ENCODE results near the gene UBR2. TPM values are rescaled to one million over a fixed set of nuclear protein-coding genes. Genes with fewer than 3 reads are reported as not detected.
A peak's percentile ranks its signal among the peaks of the same experiment; 100 is the strongest.

The UBR2 gene
- total RNA-seq, 5 donors from 2014 or later (not counting 1 experiment from before 2014, with no cell fraction given), result 41.1 to 47.6 (median 44.8) TPM

DNA sequence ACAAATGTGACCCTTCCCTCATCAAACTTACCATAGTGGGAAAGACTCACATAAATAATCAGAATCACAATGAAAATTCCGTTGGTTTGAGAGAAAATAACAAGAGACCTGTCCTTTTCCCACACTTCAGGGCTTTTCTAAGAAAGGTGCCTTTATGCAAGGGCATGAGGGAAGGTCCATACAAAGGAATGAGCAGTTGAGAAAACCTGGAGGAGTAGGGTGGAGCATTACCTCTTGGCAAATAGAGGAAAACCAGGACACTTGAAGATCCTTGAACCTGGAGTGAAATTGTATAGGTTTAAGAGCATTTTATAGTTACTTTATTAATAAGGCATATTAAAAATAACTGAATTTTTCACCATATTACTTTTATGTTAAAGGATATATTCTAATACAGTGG lies 54.3 kb downstream of the UBR2 start:
- peaks cover 39% of the 10 kb centered on the region for H3K36me3 Mint-ChIP-seq
- Histone ChIP-seq H3K27ac (ENCODE audit: low read length) (no peak overlapping the region), H3K9me3 (no peaks in the 10 kb centered on the region), H3K36me3 (ENCODE audit: control insufficient read depth in 2 of 2, extremely low read depth in 1 of 2, insufficient read depth in 1 of 2, low read length in 1 of 2) (peaks cover 0 to 53% of the 10 kb centered on the region in 2 donors), H3K27me3 (replicated peaks in 1 of 2; ENCODE audit: control insufficient read depth in 2 of 2, extremely low read depth in 1 of 2, insufficient read depth in 2 of 2, low read length in 1 of 2) (no peaks in the 10 kb centered on the region), H3K4me1 (ENCODE audit: control insufficient read depth in 1 of 2, extremely low read depth in 1 of 2, insufficient read depth in 2 of 2, low read length in 2 of 2) (no peaks in the 10 kb centered on the region), H3K4me3 (ENCODE audit: control insufficient read depth in 1 of 2, extremely low read depth in 1 of 2, low read length in 1 of 2) (no peak overlapping the region)
- H3K9me3 Mint-ChIP-seq, result no peaks in the 10 kb centered on the region
- DNase-seq, result no peak
- ChIA-PET POLR2A (interaction anchor here in 1 of 2 donors (0.5 kb wide), 1 partner anchor 230 kb away, joined by 3 read pairs; no protein-coding TSS in a partner anchor), CTCF (interaction anchor here in 1 of 2 donors (1.1 kb wide), 1 partner anchor 57 kb away, joined by 5 read pairs; no protein-coding TSS in a partner anchor)
- peaks cover 0 to 3% (median 0%) of the 10 kb centered on the region in 3 donors for H3K4me1 Mint-ChIP-seq
- no peak overlapping the region for H3K4me3 Mint-ChIP-seq
- no peaks in the 10 kb centered on the region for H3K27me3 Mint-ChIP-seq
- no peak overlapping the region for H3K27ac Mint-ChIP-seq
- no peak for ATAC-seq (replicated peaks in 1 of 4)
- WGBS (ENCODE audit: insufficient coverage), result no CpG with 5 or more reads among the region's 1 CpG

DNA sequence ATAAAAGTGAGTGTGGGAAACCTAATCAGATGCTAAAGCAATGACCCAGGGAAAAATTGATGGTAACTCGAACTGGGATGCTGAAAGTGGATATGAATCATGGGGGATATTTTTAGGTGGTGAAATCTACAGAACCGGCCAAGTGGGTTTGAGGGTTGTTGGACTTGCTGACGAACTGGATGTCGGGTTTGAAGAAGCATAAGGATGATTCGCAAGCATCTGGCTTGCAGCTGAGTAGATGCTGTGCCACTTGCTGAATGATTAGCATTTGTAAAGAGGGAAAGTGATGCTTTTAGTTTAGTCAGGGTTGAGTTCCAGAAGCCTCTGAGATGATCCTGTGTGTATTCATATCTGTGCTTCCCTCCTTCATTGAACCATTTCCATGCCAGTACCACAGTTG lies 54.9 kb downstream of the UBR2 start:
- Histone ChIP-seq H3K9me3 (no peaks in the 10 kb centered on the region), H3K27me3 (replicated peaks in 1 of 2; ENCODE audit: control insufficient read depth in 2 of 2, extremely low read depth in 1 of 2, insufficient read depth in 2 of 2, low read length in 1 of 2) (no peaks in the 10 kb centered on the region), H3K27ac (ENCODE audit: low read length) (no peak overlapping the region), H3K36me3 (ENCODE audit: control insufficient read depth in 2 of 2, extremely low read depth in 1 of 2, insufficient read depth in 1 of 2, low read length in 1 of 2) (peaks cover 0 to 52% of the 10 kb centered on the region in 2 donors), H3K4me3 (ENCODE audit: control insufficient read depth in 1 of 2, extremely low read depth in 1 of 2, low read length in 1 of 2) (no peak overlapping the region), H3K4me1 (ENCODE audit: control insufficient read depth in 1 of 2, extremely low read depth in 1 of 2, insufficient read depth in 2 of 2, low read length in 2 of 2) (no peaks in the 10 kb centered on the region)
- Mint-ChIP-seq H3K4me3 (no peak overlapping the region), H3K4me1 (peaks cover 0 to 3% (median 0%) of the 10 kb centered on the region in 3 donors), H3K27ac (peak overlapping the region in 1 of 2 donors; percentile 10), H3K27me3 (no peaks in the 10 kb centered on the region), H3K36me3 (peaks cover 40% of the 10 kb centered on the region), H3K9me3 (no peaks in the 10 kb centered on the region)
- ChIA-PET POLR2A (interaction anchor here in 1 of 2 donors (0.5 kb wide), 1 partner anchor 230 kb away, joined by 3 read pairs; no protein-coding TSS in a partner anchor), CTCF (interaction anchor here in 1 of 2 donors (1.1 kb wide), 1 partner anchor 56 kb away, joined by 5 read pairs; no protein-coding TSS in a partner anchor)
- 96% methylated on average over 5 of the region's 5 CpGs for WGBS (ENCODE audit: insufficient coverage)
- DNase-seq (no peak), ATAC-seq (replicated peaks in 1 of 4) (no peak)

DNA sequence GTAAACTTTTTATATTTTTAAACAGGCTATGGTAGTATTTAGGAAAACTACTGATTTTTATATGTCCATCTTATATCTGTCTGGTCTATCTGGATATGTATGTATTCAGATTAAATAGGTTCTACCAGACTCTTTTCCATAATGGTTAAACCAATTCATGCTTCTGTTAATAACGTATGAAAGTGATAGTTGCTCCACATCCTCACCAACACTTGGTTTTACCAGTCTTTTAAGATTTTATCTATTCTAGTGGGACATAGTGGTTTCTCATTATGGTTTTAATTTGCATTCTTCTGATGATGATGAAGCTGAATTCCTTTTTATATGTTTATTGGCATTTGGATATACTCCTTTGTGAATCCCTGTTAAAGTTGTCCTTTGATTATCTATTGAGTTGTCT lies 56.1 kb downstream of the UBR2 start:
- no peak overlapping the region for H3K27ac Mint-ChIP-seq
- POLR2A ChIA-PET, result interaction anchor here in 1 of 2 donors (0.6 kb wide), 1 partner anchor 150 kb away, joined by 3 read pairs; no protein-coding TSS in a partner anchor
- Histone ChIP-seq H3K27me3 (replicated peaks in 1 of 2; ENCODE audit: control insufficient read depth in 2 of 2, extremely low read depth in 1 of 2, insufficient read depth in 2 of 2, low read length in 1 of 2) (no peaks in the 10 kb centered on the region), H3K27ac (ENCODE audit: low read length) (no peak overlapping the region), H3K4me1 (ENCODE audit: control insufficient read depth in 1 of 2, extremely low read depth in 1 of 2, insufficient read depth in 2 of 2, low read length in 2 of 2) (no peaks in the 10 kb centered on the region), H3K4me3 (ENCODE audit: control insufficient read depth in 1 of 2, extremely low read depth in 1 of 2, low read length in 1 of 2) (no peak overlapping the region), H3K36me3 (ENCODE audit: control insufficient read depth in 2 of 2, extremely low read depth in 1 of 2, insufficient read depth in 1 of 2, low read length in 1 of 2) (peaks cover 7 to 57% of the 10 kb centered on the region in 2 donors), H3K9me3 (no peaks in the 10 kb centered on the region)
- H3K27me3 Mint-ChIP-seq, result no peaks in the 10 kb centered on the region
- ATAC-seq (replicated peaks in 1 of 4) (no peak), DNase-seq (no peak)
- no peak overlapping the region for H3K4me3 Mint-ChIP-seq
- no CpG with 5 or more reads among the region's 1 CpG for whole genome bisulfite sequencing (ENCODE audit: insufficient coverage)
- peaks cover 3 to 9% (median 7%) of the 10 kb centered on the region in 3 donors for H3K4me1 Mint-ChIP-seq
- CTCF ChIA-PET, result interaction anchor here in 1 of 2 donors (0.5 to 0.9 kb wide), 3 partner anchors 28 to 299 kb away, joined by 3 read pairs; no protein-coding TSS in a partner anchor
- H3K36me3 Mint-ChIP-seq, result peaks cover 45% of the 10 kb centered on the region
- H3K9me3 Mint-ChIP-seq, result no peaks in the 10 kb centered on the region

DNA sequence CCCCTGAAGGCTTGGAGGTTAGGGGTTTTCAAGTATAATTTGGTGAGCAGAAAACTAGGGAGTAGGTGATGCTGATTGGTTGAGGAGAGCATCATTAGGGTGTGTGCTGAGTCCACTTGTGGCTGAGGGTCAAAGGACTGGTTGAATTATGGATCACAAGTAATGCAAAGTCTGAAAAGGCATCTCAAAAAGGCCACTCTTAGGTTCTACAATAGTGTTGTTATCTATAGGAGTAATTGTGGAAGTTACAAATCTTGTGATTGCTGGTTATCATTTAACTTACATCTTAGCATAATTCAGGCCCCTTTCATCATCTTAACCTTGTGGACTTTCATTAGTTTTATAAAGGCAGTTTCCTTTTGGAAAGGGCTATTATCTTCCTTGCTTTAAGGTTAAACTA lies 60.8 kb downstream of the UBR2 start:
- H3K4me1 Mint-ChIP-seq, result peaks cover 7 to 17% (median 16%) of the 10 kb centered on the region in 3 donors
- peaks cover 33% of the 10 kb centered on the region for H3K36me3 Mint-ChIP-seq
- H3K9me3 ChIP-seq, result no peaks in the 10 kb centered on the region
- H3K27me3 Mint-ChIP-seq, result no peaks in the 10 kb centered on the region
- DNase-seq (no peak), ATAC-seq (replicated peaks in 1 of 4) (no peak)
- no peak overlapping the region for H3K27ac ChIP-seq (ENCODE audit: low read length)
- H3K4me3 ChIP-seq (ENCODE audit: control insufficient read depth in 1 of 2, extremely low read depth in 1 of 2, low read length in 1 of 2), result no peak overlapping the region
- H3K27ac Mint-ChIP-seq, result no peak overlapping the region
- H3K4me3 Mint-ChIP-seq, result no peak overlapping the region
- no peaks in the 10 kb centered on the region for H3K27me3 ChIP-seq (replicated peaks in 1 of 2; ENCODE audit: control insufficient read depth in 2 of 2, extremely low read depth in 1 of 2, insufficient read depth in 2 of 2, low read length in 1 of 2)
- no peaks in the 10 kb centered on the region for H3K4me1 ChIP-seq (ENCODE audit: control insufficient read depth in 1 of 2, extremely low read depth in 1 of 2, insufficient read depth in 2 of 2, low read length in 2 of 2)
- no peaks in the 10 kb centered on the region for H3K9me3 Mint-ChIP-seq
- CTCF ChIA-PET, result no interaction called here
- POLR2A ChIA-PET, result no interaction called here
- H3K36me3 ChIP-seq (ENCODE audit: control insufficient read depth in 2 of 2, extremely low read depth in 1 of 2, insufficient read depth in 1 of 2, low read length in 1 of 2), result peaks cover 7 to 38% of the 10 kb centered on the region in 2 donors

DNA sequence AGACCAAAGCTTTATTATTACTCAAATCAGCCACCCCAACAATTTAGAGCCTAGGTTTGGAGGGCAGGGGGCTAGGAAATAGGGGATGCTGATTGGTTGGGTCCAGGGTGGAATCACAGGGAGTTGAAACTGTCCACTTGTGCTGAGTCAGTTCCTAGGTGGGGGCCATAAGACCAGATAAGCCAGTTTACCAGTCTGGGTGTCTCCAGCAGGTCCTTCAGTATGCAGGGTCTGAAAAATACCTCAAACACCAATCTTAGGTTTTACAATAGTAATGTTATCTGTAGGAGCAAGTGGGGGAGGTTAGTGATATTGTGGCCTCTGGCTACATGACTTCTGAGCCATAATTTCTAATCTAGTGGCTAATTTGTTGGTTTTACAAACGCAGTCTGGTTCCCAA lies 63.2 kb downstream of the UBR2 start:
- WGBS (ENCODE audit: insufficient coverage), result 100% methylated on average over 1 of the region's 1 CpG
- Mint-ChIP-seq H3K27ac (peak overlapping the region in 1 of 2 donors; percentile 32), H3K4me3 (no peak overlapping the region), H3K36me3 (peaks cover 32% of the 10 kb centered on the region), H3K9me3 (no peaks in the 10 kb centered on the region), H3K4me1 (peaks cover 7 to 19% (median 19%) of the 10 kb centered on the region in 3 donors), H3K27me3 (no peaks in the 10 kb centered on the region)
- Histone ChIP-seq H3K4me3 (ENCODE audit: control insufficient read depth in 1 of 2, extremely low read depth in 1 of 2, low read length in 1 of 2) (no peak overlapping the region), H3K36me3 (ENCODE audit: control insufficient read depth in 2 of 2, extremely low read depth in 1 of 2, insufficient read depth in 1 of 2, low read length in 1 of 2) (peaks cover 7 to 46% of the 10 kb centered on the region in 2 donors), H3K27me3 (replicated peaks in 1 of 2; ENCODE audit: control insufficient read depth in 2 of 2, extremely low read depth in 1 of 2, insufficient read depth in 2 of 2, low read length in 1 of 2) (no peaks in the 10 kb centered on the region), H3K9me3 (no peaks in the 10 kb centered on the region), H3K4me1 (ENCODE audit: control insufficient read depth in 1 of 2, extremely low read depth in 1 of 2, insufficient read depth in 2 of 2, low read length in 2 of 2) (no peaks in the 10 kb centered on the region), H3K27ac (ENCODE audit: low read length) (no peak overlapping the region)
- DNase-seq (no peak), ATAC-seq (replicated peaks in 1 of 4) (no peak)
- ChIA-PET POLR2A (no interaction called here), CTCF (no interaction called here)

DNA sequence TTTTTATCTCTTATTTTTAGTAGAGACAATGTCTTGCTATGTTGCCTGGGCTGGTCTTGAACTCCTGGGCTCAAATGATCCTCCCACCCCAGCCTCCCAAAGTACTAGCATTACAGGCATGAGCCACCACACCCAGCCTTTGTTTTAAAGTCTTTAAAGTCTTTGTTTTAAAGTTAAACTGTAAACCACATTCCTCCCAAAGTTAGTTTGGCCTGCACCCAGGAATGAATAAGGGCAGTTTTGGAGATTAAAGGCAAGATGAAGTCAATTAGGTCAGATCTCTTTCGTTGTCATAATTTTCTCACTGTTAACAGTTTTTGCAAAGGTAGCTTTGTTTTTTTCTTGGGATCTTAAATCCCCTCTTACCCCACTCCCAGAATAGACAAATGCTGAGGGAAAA lies 63.8 kb downstream of the UBR2 start:
- Histone ChIP-seq H3K4me1 (ENCODE audit: control insufficient read depth in 1 of 2, extremely low read depth in 1 of 2, insufficient read depth in 2 of 2, low read length in 2 of 2) (no peaks in the 10 kb centered on the region), H3K27ac (ENCODE audit: low read length) (no peak overlapping the region), H3K36me3 (ENCODE audit: control insufficient read depth in 2 of 2, extremely low read depth in 1 of 2, insufficient read depth in 1 of 2, low read length in 1 of 2) (peaks cover 7 to 48% of the 10 kb centered on the region in 2 donors), H3K9me3 (no peaks in the 10 kb centered on the region), H3K27me3 (replicated peaks in 1 of 2; ENCODE audit: control insufficient read depth in 2 of 2, extremely low read depth in 1 of 2, insufficient read depth in 2 of 2, low read length in 1 of 2) (no peaks in the 10 kb centered on the region), H3K4me3 (ENCODE audit: control insufficient read depth in 1 of 2, extremely low read depth in 1 of 2, low read length in 1 of 2) (no peak overlapping the region)
- peaks cover 37% of the 10 kb centered on the region for H3K36me3 Mint-ChIP-seq
- H3K4me1 Mint-ChIP-seq, result peaks cover 7 to 19% (median 19%) of the 10 kb centered on the region in 3 donors
- no peak overlapping the region for H3K4me3 Mint-ChIP-seq
- CTCF ChIA-PET, result no interaction called here
- H3K27ac Mint-ChIP-seq, result peak overlapping the region; percentile 23 to 65
- ATAC-seq (replicated peaks in 1 of 4) (no peak), DNase-seq (no peak)
- POLR2A ChIA-PET, result interaction anchor here in 1 of 2 donors (0.7 kb wide), 1 partner anchor 402 kb away, joined by 3 read pairs; no protein-coding TSS in a partner anchor
- no CpG with 5 or more reads among the region's 1 CpG for WGBS (ENCODE audit: insufficient coverage)
- H3K27me3 Mint-ChIP-seq, result no peaks in the 10 kb centered on the region
- H3K9me3 Mint-ChIP-seq, result no peaks in the 10 kb centered on the region
